Activated T-cell treated with anti-CD3 and anti-CD28 coated beads, Interleukin-2, amount 50 U/mL, for 24 hours (primary cell): ENCODE data around the gene AGAP1.

Source experiments
- DNase-seq: peaks from one replicate; pipeline ENCODE4 v3.0.0-alpha.2; 2020
- H3K27ac Mint-ChIP-seq: 2 replicates; pipeline ENCODE4 v1.8.0; 2020; ENCODE audit warnings: mild to moderate bottlenecking, mixed read lengths
- H3K27me3 Mint-ChIP-seq: 2 replicates; pipeline ENCODE4 v1.8.0; 2020; ENCODE audit warnings: mixed read lengths
- H3K36me3 Mint-ChIP-seq: 2 replicates; pipeline ENCODE4 v1.8.0; 2020; ENCODE audit warnings: low read depth, mixed read lengths
- H3K4me1 Mint-ChIP-seq: 2 replicates; pipeline ENCODE4 v1.8.0; 2020; ENCODE audit warnings: low read depth, mixed read lengths
- H3K4me3 Mint-ChIP-seq: 2 replicates; pipeline ENCODE4 v1.8.0; 2020; ENCODE audit warnings: mild to moderate bottlenecking, moderate library complexity, mixed read lengths
- H3K9me3 Mint-ChIP-seq: 2 replicates; pipeline ENCODE4 v1.8.0; 2020; ENCODE audit warnings: mixed read lengths

Gene AGAP1

DNA sequence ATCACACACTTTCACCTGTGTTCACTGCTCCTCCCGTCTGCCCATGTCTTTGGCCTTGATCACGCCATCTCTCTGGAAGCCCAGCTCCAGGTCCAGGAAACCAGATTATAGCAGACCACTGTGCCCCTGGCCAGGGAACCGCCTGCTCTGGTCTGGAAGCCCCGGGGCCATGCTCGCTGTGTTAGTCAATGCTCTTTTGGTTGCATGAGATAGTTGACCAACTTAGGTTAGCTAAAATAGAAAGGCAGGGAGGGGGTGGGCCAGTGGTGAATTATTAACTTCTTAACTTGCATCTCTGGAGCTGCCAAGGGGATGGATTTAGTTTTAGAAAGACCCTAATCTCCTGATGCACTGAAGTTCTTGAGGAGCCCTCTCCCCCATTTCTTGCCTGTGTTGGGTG is 232.7 kb downstream of the AGAP1 start:
- Mint-ChIP-seq H3K27ac (no peak overlapping the region), H3K4me3 (no peak overlapping the region)

DNA sequence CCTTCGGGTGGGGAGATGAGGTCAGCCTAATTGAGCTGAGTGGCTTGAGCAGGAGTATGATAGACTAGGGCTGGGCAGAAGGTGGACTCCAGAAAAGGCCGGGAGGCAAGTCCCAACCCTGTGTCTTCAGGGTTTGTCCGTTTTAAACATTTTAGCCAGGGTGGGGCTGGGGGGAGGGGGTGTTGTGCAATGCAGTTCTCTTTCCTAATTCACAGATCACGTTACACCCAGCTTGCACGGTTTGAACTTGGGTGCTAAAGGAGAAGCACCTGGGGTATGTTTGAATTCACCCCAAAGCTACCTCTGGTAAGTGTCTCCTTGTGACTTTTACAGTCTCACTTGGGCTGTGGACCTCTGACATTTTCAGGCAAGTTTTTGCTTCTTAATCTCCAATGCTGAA is 233.3 kb downstream of the AGAP1 start:
- no peak overlapping the region for H3K4me3 Mint-ChIP-seq
- H3K27me3 Mint-ChIP-seq = peaks cover 9% of the 10 kb centered on the region
- H3K9me3 Mint-ChIP-seq = no peaks in the 10 kb centered on the region
- H3K27ac Mint-ChIP-seq = no peak overlapping the region
- no peaks in the 10 kb centered on the region for H3K36me3 Mint-ChIP-seq
- no peaks in the 10 kb centered on the region for H3K4me1 Mint-ChIP-seq
- no peak for DNase-seq

More for the DNA sequence above, 232.7 kb downstream of the AGAP1 start:
- no peaks in the 10 kb centered on the region for H3K4me1 Mint-ChIP-seq
- H3K27me3 Mint-ChIP-seq = peaks cover 7% of the 10 kb centered on the region
- H3K9me3 Mint-ChIP-seq = no peaks in the 10 kb centered on the region
- H3K36me3 Mint-ChIP-seq = no peaks in the 10 kb centered on the region
- no peak for DNase-seq

- Mint-ChIP-seq H3K4me1 (no peaks in the 10 kb centered on the region), H3K9me3 (no peaks in the 10 kb centered on the region), H3K27ac (no peak overlapping the region), H3K27me3 (peaks cover 19% of the 10 kb centered on the region), H3K4me3 (no peak overlapping the region), H3K36me3 (no peaks in the 10 kb centered on the region)
- no peak for DNase-seq
These were observed 234.3 kb downstream of the AGAP1 start for GRCh38 chr2:235727891-235728799.

DNA sequence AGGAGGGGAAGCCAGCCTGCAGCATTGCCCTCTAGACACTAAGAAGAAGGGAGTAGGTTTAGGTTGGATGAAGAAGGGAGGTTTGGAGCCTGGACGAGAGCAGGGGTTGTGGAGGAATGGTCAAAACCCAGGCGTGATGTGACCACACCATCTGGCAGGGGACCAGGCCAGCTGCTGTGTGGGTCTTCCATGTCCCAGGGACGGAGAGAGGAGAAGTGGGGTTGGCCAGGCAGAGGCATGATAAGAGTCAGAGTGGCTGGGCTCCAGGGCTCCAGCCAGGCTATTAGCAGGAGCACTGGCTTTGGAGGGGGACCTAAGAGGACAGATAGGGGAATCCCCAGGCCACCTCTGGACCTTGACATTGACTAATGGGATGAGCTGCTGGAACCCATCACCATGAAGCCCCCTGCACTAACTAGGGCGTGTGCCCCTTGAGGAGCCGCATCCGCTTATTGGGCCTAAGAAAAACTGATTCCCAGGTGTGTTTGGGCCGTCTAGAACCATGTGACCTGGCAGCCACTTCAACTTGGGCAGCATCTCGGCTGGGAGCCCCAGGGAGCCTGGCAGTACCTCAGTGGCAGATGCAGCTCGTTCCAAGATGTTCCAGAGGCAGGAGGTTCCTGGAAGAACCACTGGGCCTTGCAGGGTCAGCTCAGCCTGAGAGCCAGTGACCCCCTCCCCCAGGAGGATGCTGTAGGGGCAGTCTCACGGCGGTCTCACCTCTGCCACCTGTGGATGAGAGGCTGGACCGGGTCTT is 235.1 kb downstream of the AGAP1 start:
- Mint-ChIP-seq H3K27me3 (peaks cover 20% of the 10 kb centered on the region), H3K9me3 (no peaks in the 10 kb centered on the region), H3K4me3 (no peak overlapping the region), H3K4me1 (no peaks in the 10 kb centered on the region), H3K27ac (no peak overlapping the region), H3K36me3 (no peaks in the 10 kb centered on the region)
- DNase-seq = no peak

GRCh38 chr2:235729557-235729947 is 235.7 kb downstream of the AGAP1 start:
- no peaks in the 10 kb centered on the region for H3K4me1 Mint-ChIP-seq
- H3K27ac Mint-ChIP-seq = no peak overlapping the region
- no peaks in the 10 kb centered on the region for H3K9me3 Mint-ChIP-seq
- no peak for DNase-seq
- H3K27me3 Mint-ChIP-seq = peaks cover 20% of the 10 kb centered on the region
- H3K4me3 Mint-ChIP-seq = no peak overlapping the region
- no peaks in the 10 kb centered on the region for H3K36me3 Mint-ChIP-seq

DNA sequence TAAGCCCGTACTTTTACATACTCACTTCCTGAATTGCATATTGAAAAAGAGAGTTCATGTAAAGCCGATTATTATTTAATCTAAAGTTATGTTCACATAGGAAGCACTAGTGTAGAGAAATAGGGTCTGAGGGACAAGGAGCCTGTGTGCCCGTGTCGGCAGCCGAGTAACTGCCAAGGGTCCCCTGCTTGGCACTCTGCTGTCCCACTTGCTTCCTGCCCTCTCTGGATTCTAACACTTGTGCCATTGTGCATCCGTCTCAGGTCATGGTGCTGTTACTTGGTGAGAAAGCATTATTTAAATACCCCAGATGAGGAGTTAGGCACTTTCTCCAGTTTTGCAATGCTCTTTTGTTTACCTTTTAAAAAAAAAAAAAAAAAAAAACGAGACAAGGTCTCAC is 236.3 kb downstream of the AGAP1 start:
- DNase-seq = no peak
- Mint-ChIP-seq H3K27ac (no peak overlapping the region), H3K27me3 (peaks cover 17% of the 10 kb centered on the region), H3K9me3 (no peaks in the 10 kb centered on the region), H3K36me3 (no peaks in the 10 kb centered on the region), H3K4me3 (no peak overlapping the region), H3K4me1 (no peaks in the 10 kb centered on the region)

- Mint-ChIP-seq H3K36me3 (no peaks in the 10 kb centered on the region), H3K27ac (no peak overlapping the region), H3K27me3 (peaks cover 17% of the 10 kb centered on the region), H3K4me1 (no peaks in the 10 kb centered on the region), H3K4me3 (no peak overlapping the region), H3K9me3 (no peaks in the 10 kb centered on the region)
- DNase-seq = no peak
These were observed 239.9 kb downstream of the AGAP1 start for GRCh38 chr2:235733761-235734160.

DNA sequence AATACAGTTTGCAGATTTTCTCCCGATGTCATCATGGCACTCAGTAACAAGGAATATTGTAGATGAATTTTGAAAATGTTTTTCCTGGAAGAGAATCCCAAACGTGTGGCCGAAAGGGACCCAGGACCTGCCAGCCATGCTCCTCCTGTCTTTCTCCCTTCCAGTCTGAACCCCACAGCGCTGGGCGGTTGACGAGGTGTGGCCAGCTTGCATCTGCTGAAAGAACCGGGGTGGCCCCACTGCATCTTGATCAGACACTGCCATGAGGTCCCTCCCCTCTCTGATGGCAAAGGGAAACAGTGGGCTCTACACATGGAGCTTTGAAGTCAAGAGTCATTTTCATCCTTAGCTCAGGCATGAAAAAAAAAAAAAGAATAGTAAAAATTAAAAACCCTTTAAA is 240.3 kb downstream of the AGAP1 start:
- Mint-ChIP-seq H3K9me3 (no peaks in the 10 kb centered on the region), H3K4me3 (no peak overlapping the region), H3K27me3 (peaks cover 17% of the 10 kb centered on the region), H3K36me3 (no peaks in the 10 kb centered on the region), H3K4me1 (no peaks in the 10 kb centered on the region), H3K27ac (no peak overlapping the region)
- DNase-seq = no peak

- no peaks in the 10 kb centered on the region for H3K36me3 Mint-ChIP-seq
- no peak overlapping the region for H3K27ac Mint-ChIP-seq
- peaks cover 17% of the 10 kb centered on the region for H3K27me3 Mint-ChIP-seq
- no peaks in the 10 kb centered on the region for H3K4me1 Mint-ChIP-seq
- DNase-seq = no peak
- no peaks in the 10 kb centered on the region for H3K9me3 Mint-ChIP-seq
- H3K4me3 Mint-ChIP-seq = no peak overlapping the region
These were observed 240.9 kb downstream of the AGAP1 start for GRCh38 chr2:235734688-235735231.

DNA sequence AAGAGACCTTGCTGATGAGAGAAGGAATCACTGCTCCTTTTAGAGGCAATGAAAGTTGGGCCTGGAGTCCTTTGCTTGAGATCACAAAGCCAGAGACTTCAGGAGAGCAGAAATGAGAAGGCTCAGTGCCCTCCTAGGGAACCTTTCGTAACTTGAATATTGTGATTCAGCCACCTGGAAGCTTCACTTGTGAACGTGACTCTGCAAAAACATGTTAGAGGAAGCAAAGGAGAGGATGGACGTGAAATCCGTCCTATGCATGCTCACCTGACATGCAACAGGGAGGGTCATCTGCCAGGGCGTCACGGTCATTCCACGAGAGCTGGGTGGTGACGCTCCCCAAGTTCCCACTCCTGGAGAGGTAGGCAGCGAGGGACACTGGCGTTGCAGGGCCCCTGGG is 243.6 kb downstream of the AGAP1 start:
- no peaks in the 10 kb centered on the region for H3K9me3 Mint-ChIP-seq
- no peak for DNase-seq
- H3K4me3 Mint-ChIP-seq = no peak overlapping the region
- peaks cover 8% of the 10 kb centered on the region for H3K27me3 Mint-ChIP-seq
- H3K4me1 Mint-ChIP-seq = no peaks in the 10 kb centered on the region
- no peaks in the 10 kb centered on the region for H3K36me3 Mint-ChIP-seq
- no peak overlapping the region for H3K27ac Mint-ChIP-seq

- Mint-ChIP-seq H3K27ac (no peak overlapping the region), H3K4me1 (no peaks in the 10 kb centered on the region), H3K36me3 (no peaks in the 10 kb centered on the region)
These were observed 244.0 kb downstream of the AGAP1 start for GRCh38 chr2:235737840-235738239.

DNA sequence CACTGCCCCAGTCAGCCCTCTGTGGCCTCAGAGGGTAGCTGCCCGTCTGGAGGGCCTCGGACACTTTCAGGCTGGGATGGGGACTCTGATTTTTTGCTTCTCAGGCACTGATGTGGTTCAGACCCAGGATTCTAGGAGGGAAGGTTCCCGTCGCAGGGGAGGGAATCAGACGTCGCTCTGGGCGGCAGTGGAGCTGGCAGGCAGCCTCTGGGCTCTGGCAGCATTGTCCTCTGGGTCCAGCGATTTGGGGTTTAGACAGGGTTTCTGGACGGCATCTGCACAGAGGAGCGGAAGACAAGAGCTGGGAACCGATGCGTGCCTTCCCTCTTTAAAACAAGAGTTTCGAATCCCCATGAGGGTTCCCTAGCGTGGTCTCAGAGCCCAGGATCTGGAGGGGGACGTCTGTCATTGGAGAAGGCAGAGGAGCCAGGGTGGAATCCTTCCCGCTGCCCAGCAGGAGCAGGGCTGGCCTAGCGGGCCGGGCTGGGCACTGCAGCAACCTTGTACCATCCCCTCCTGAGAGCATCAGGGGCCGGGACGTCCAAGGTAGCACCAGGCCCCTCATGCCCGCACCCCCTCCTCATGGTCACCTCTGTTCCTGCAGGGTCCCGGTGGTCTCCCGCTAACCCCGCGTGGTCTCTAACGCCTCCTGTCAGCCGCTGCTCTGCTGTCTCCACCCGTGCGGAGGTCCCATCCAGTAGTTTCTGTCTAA is 246.0 kb downstream of the AGAP1 start:
- H3K4me1 Mint-ChIP-seq = no peaks in the 10 kb centered on the region
- DNase-seq = no peak
- no peaks in the 10 kb centered on the region for H3K9me3 Mint-ChIP-seq
- H3K36me3 Mint-ChIP-seq = no peaks in the 10 kb centered on the region
- no peak overlapping the region for H3K4me3 Mint-ChIP-seq
- peaks cover 3% of the 10 kb centered on the region for H3K27me3 Mint-ChIP-seq
- no peak overlapping the region for H3K27ac Mint-ChIP-seq

More at GRCh38 chr2:235737840-235738239, 244.0 kb downstream of the AGAP1 start:
- H3K9me3 Mint-ChIP-seq = no peaks in the 10 kb centered on the region
- no peak for DNase-seq
- H3K4me3 Mint-ChIP-seq = no peak overlapping the region
- peaks cover 4% of the 10 kb centered on the region for H3K27me3 Mint-ChIP-seq

DNA sequence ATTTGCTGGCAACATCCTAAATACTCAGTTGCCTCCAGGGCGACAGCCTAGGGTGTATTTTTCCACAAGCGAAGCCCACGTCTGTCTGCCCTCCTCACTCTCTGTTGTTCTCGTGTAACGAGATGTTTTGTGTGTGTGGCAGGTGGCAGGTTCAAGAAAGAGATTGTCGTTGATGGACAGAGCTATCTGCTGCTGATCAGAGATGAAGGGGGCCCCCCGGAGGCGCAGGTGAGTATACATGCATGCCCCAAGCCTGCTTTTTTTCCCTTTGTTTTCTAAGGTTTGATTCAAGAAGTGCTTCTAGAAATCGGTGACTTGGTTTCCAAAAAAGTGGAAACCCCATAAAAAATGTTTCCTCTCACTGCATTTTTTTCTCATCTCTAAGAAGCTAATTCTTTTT is 247.0 kb downstream of the AGAP1 start:
- Mint-ChIP-seq H3K27ac (no peak overlapping the region), H3K27me3 (peaks cover 6% of the 10 kb centered on the region), H3K4me1 (no peaks in the 10 kb centered on the region), H3K9me3 (no peaks in the 10 kb centered on the region), H3K36me3 (no peaks in the 10 kb centered on the region), H3K4me3 (no peak overlapping the region)
- DNase-seq = no peak

GRCh38 chr2:235744161-235744560 is 250.3 kb downstream of the AGAP1 start:
- Mint-ChIP-seq H3K27ac (no peak overlapping the region), H3K4me1 (no peaks in the 10 kb centered on the region)

More at GRCh38 chr2:235744161-235744560, 250.3 kb downstream of the AGAP1 start:
- H3K36me3 Mint-ChIP-seq = no peaks in the 10 kb centered on the region
- DNase-seq = no peak
- H3K4me3 Mint-ChIP-seq = no peak overlapping the region
- peaks cover 9% of the 10 kb centered on the region for H3K27me3 Mint-ChIP-seq
- no peaks in the 10 kb centered on the region for H3K9me3 Mint-ChIP-seq
